Upper lobe of left lung (tissue), 6 donors: ENCODE measurements around the gene PLEKHA4. TPM values are rescaled to one million over a fixed set of nuclear protein-coding genes. Genes with fewer than 3 reads are reported as not detected.
"Not testable (repeated sequence)": the region's sequence is repeated elsewhere in the genome, so short reads cannot be mapped to it uniquely, and the experiment has no call there.

Experiments used
- ATAC-seq, 2 donors: fragments of 200-7000 bp; cut with Tn5 transposase; one replicate each; pipeline ENCODE4 v1.9.1; 2022; ENCODE audit warnings: mild to moderate bottlenecking in 2 of 2, moderate library complexity in 2 of 2; ENCODE audit not compliant: low FRiP score in 2 of 2
- DNase-seq, 2 donors: peaks; one replicate each; pipeline ENCODE4 v3.0.0-alpha.2; 2019 to 2020
- H3K27ac ChIP-seq, 4 donors: fragments of 200-600 bp; sonication (generic); one replicate each; pipeline ENCODE4 v1.5.1; 2016 to 2019
- H3K27me3 ChIP-seq, 4 donors: fragments of 200-600 bp; sonication (generic); one replicate each; pipeline ENCODE4 v1.5.1; 2017 to 2019
- H3K36me3 ChIP-seq, 4 donors: fragments of 200-600 bp; sonication (generic); one replicate each; pipeline ENCODE4 v1.5.1; 2016 to 2019
- H3K4me1 ChIP-seq, 4 donors: fragments of 200-600 bp; sonication (generic); one replicate each; pipeline ENCODE4 v1.5.1; 2018 to 2019
- H3K4me3 ChIP-seq, 4 donors: fragments of 200-600 bp; sonication (generic); one replicate each; pipeline ENCODE4 v1.5.1; 2017 to 2019; ENCODE audit warnings: mild to moderate bottlenecking in 2 of 4, moderate library complexity in 1 of 4
- H3K9me3 ChIP-seq, 4 donors: fragments of 200-600 bp; sonication (generic); one replicate each; pipeline ENCODE4 v1.5.1; 2018 to 2019
- CTCF ChIP-seq, 6 experiments: fragments of 450-650 bp in 4 of 6; fragments of 200-600 bp in 2 of 6; sonication (generic) in 2 of 6; IDR thresholded peaks; one replicate each; pipeline ENCODE4 v1.5.1; 2016 to 2019; ENCODE audit warnings: antibody characterized with exemption in 6 of 6
- EP300 ChIP-seq, 4 donors: sonication (generic); formaldehyde crosslinking; IDR thresholded peaks; one replicate each; pipeline ENCODE4 v1.5.1; 2017; ENCODE audit warnings: antibody characterized with exemption in 4 of 4, control low read depth in 2 of 4
- POLR2A ChIP-seq, 4 donors: fragments of 450-650 bp; IDR thresholded peaks; one replicate each; pipeline ENCODE4 v1.5.1; 2016 to 2017; ENCODE audit warnings: antibody characterized with exemption in 4 of 4, mild to moderate bottlenecking in 2 of 4
- POLR2AphosphoS5 ChIP-seq, 2 donors: sonication (generic); formaldehyde crosslinking; IDR thresholded peaks; one replicate each; pipeline ENCODE4 v1.5.1; 2017; ENCODE audit warnings: antibody characterized with exemption in 2 of 2
- WGBS, 2 donors: methylation state at CpG; one replicate each; pipeline ENCODE4 v1.1.5; 2017 to 2018; 5-methylcytosine and 5-hydroxymethylcytosine counted together
- total RNA-seq, 6 donors: library from RNA; depleted of rRNA in 4 of 6; stranded (reverse); fragments of >200 nt in 4 of 6; gene quantifications; one replicate each; pipeline versions ENCODE4 v1.1.0 to v1.2.1, GENCODE V29; 2016 to 2021
- donor health status: DM: no; HTN: no; CAD: no; lungs with moderate emphysema.
- donor health status: DM: no; HTN: yes; CAD: no; lungs with severe emphysema.

Gene PLEKHA4
- total RNA-seq, 6 donors from 2014 or later = 6.3 to 34.9 (median 21.2) TPM

GRCh38 chr19:48897181-48897580 lies 28.8 kb upstream of the PLEKHA4 start:
- DNase-seq (no peak), ATAC-seq (no peak)
- Histone ChIP-seq H3K27ac (peak overlapping the region in 1 of 4 donors; percentile 53), H3K4me1 (peaks cover 25 to 38% (median 32%) of the 10 kb centered on the region in 4 donors), H3K36me3 (peaks cover 0 to 4% (median 0%) of the 10 kb centered on the region in 4 donors), H3K4me3 (no peak overlapping the region), H3K9me3 (no peaks in the 10 kb centered on the region), H3K27me3 (no peaks in the 10 kb centered on the region)
- 89 to 100% methylated on average over 2 to 5 of the region's 5 CpGs for WGBS, 2 donors
- no peak for TF ChIP-seq CTCF (IDR thresholded peaks at IDR 0.05)
- TF ChIP-seq EP300 (IDR thresholded peaks at IDR 0.05) = no peak
- no peak for TF ChIP-seq POLR2A (IDR thresholded peaks at IDR 0.05)

GRCh38 chr19:48896191-48896720 lies 27.8 kb upstream of the PLEKHA4 start:
- no peaks in the 10 kb centered on the region for H3K27me3 ChIP-seq
- no peaks in the 10 kb centered on the region for H3K9me3 ChIP-seq
- H3K4me3 ChIP-seq = peak overlapping the region in 3 of 4 donors; percentile 26 to 52 (median 51)
- 28 to 39% methylated on average over 22 to 25 of the region's 25 CpGs for WGBS, 2 donors
- DNase-seq (peak; percentile 56 to 84), ATAC-seq (peak; percentile 56 to 68)
- H3K27ac ChIP-seq = peak overlapping the region in 3 of 4 donors; percentile 53 to 74 (median 54)
- TF ChIP-seq POLR2AphosphoS5 (IDR thresholded peaks at IDR 0.05) (no peak), CTCF (IDR thresholded peaks at IDR 0.05) (no peak), POLR2A (IDR thresholded peaks at IDR 0.05) (no peak), EP300 (IDR thresholded peaks at IDR 0.05) (no peak)
- no peaks in the 10 kb centered on the region for H3K36me3 ChIP-seq
- H3K4me1 ChIP-seq = peaks cover 16 to 29% (median 24%) of the 10 kb centered on the region in 4 donors

- H3K27me3 ChIP-seq = no peaks in the 10 kb centered on the region
- WGBS, 2 donors = 54 to 60% methylated on average over 8 to 21 of the region's 21 CpGs
- DNase-seq (peak in 1 of 2 donors; percentile 73), ATAC-seq (no peak)
- H3K4me3 ChIP-seq = peak overlapping the region in 2 of 4 donors; percentile 51 to 52
- no peak overlapping the region for H3K27ac ChIP-seq
- peaks cover 14 to 22% (median 17%) of the 10 kb centered on the region in 4 donors for H3K4me1 ChIP-seq
- no peaks in the 10 kb centered on the region for H3K36me3 ChIP-seq
- no peak for TF ChIP-seq POLR2A (IDR thresholded peaks at IDR 0.05)
- no peak for TF ChIP-seq EP300 (IDR thresholded peaks at IDR 0.05)
- no peak for TF ChIP-seq POLR2AphosphoS5 (IDR thresholded peaks at IDR 0.05)
- no peak for TF ChIP-seq CTCF (IDR thresholded peaks at IDR 0.05)
- no peaks in the 10 kb centered on the region for H3K9me3 ChIP-seq
Measured at GRCh38 chr19:48895226-48895625, 26.8 kb upstream of the PLEKHA4 start.

GRCh38 chr19:48890551-48890950 lies 22.1 kb upstream of the PLEKHA4 start:
- Histone ChIP-seq H3K36me3 (no peaks in the 10 kb centered on the region), H3K9me3 (no peaks in the 10 kb centered on the region), H3K4me1 (peaks cover 3 to 6% (median 4%) of the 10 kb centered on the region in 4 donors), H3K27ac (no peak overlapping the region), H3K4me3 (no peak overlapping the region), H3K27me3 (no peaks in the 10 kb centered on the region)
- DNase-seq (no peak), ATAC-seq (no peak)
- TF ChIP-seq EP300 (IDR thresholded peaks at IDR 0.05) (no peak), POLR2A (IDR thresholded peaks at IDR 0.05) (no peak), CTCF (IDR thresholded peaks at IDR 0.05) (no peak), POLR2AphosphoS5 (IDR thresholded peaks at IDR 0.05) (no peak)
- WGBS, 2 donors = 79 to 88% methylated on average over 4 of the region's 4 CpGs

- WGBS, 2 donors = 65 to 81% methylated on average over 2 to 3 of the region's 3 CpGs
- not testable (repeated sequence) for H3K27me3 ChIP-seq
Measured at GRCh38 chr19:48889496-48889895, 21.1 kb upstream of the PLEKHA4 start.

More at GRCh38 chr19:48889496-48889895, 21.1 kb upstream of the PLEKHA4 start:
- ATAC-seq, H3K4me1 ChIP-seq, H3K9me3 ChIP-seq, DNase-seq, H3K36me3 ChIP-seq, H3K27ac ChIP-seq, H3K4me3 ChIP-seq: not testable (repeated sequence)
